ENCODE measurements around the gene SLC10A4. TPM values are rescaled to one million over a fixed set of nuclear protein-coding genes. Genes with fewer than 3 reads are reported as not detected.

SLC10A4 gene
- total and polyA plus RNA-seq, 2 of the 4 experiments (the other 2 are of a cell fraction), result not detected

GRCh38 chr4:48467442-48467841 lies 15.7 kb upstream of the SLC10A4 start:
- ATAC-seq (ENCODE audit: low read depth) (no peak), DNase-seq (no peak)
- intact Hi-C loops (cut with micrococcal nuclease) (no loop called here), in situ Hi-C loops (cut with MboI; ENCODE audit: low sequenced_read_pairs) (no loop called here), dilution Hi-C loops (cut with HindIII; ENCODE audit: low sequenced_read_pairs, unreplicated experiment) (no loop called here)
- Histone ChIP-seq H3K9me3 (ENCODE audit: control insufficient read depth, insufficient read depth, low read length) (peaks cover 2% of the 10 kb centered on the region; the same call in 1 of the 2 replicates), H3K9ac (ENCODE audit: low read depth, low read length) (no peak overlapping the region), H3K4me2 (ENCODE audit: low read depth, low read length) (no peak overlapping the region), H3K14ac (replicated peaks; ENCODE audit: low read depth, low read length) (no peak overlapping the region), H2AK5ac (ENCODE audit: low read depth, low read length) (no peak overlapping the region), H3K56ac (ENCODE audit: extremely low read depth, insufficient read depth, low read length) (no peak overlapping the region), H3K79me1 (ENCODE audit: low read depth in 1 of 2, low read length in 2 of 2) (no peaks in the 10 kb centered on the region), H3K9me1 (ENCODE audit: insufficient read depth, low read length) (no peaks in the 10 kb centered on the region), H3K18ac (ENCODE audit: low read depth, low read length) (no peak overlapping the region), H4K8ac (ENCODE audit: low read depth in 2 of 2, low read length in 2 of 2) (no peak overlapping the region), H3K36me3 (ENCODE audit: control insufficient read depth, insufficient read depth, low read length) (no peaks in the 10 kb centered on the region), H3K4ac (ENCODE audit: low read depth, low read length) (no peak overlapping the region), H2BK15ac (ENCODE audit: low read depth, low read length) (no peak overlapping the region), H3K27ac (ENCODE audit: insufficient read depth, low read length) (no peak overlapping the region), H2AFZ (replicated peaks; ENCODE audit: low read length, poor library complexity) (no peak overlapping the region), H2BK20ac (ENCODE audit: low read depth, low read length) (no peak overlapping the region), H3K4me1 (ENCODE audit: control insufficient read depth, insufficient read depth, low read length) (no peaks in the 10 kb centered on the region), H4K91ac (ENCODE audit: insufficient read depth, low read depth, low read length) (no peak overlapping the region), H2BK120ac (ENCODE audit: low read depth, low read length) (no peak overlapping the region), H3K23ac (ENCODE audit: low read depth, low read length) (no peak overlapping the region), H4K20me1 (ENCODE audit: insufficient read depth, low read length) (no peaks in the 10 kb centered on the region), H3K4me3 (ENCODE audit: insufficient read depth, low read depth, low read length) (no peak overlapping the region), H4K5ac (ENCODE audit: low read depth, low read length) (no peak overlapping the region), H3K27me3 (ENCODE audit: control insufficient read depth, insufficient read depth, low read length) (peaks cover 8% of the 10 kb centered on the region), H2BK5ac (ENCODE audit: low read depth, low read length, poor library complexity, severe bottlenecking) (no peak overlapping the region), H2AK9ac (replicated peaks; ENCODE audit: low read depth, low read length, poor library complexity) (no peak overlapping the region)
- ChIA-PET POLR2A (ENCODE audit: unreplicated experiment) (no interaction called here), CTCF (no interaction called here)
- WGBS, 2 experiments (ENCODE audit: extremely low coverage in 2 of 2, insufficient read length in 1 of 2), result no CpG with 5 or more reads among the region's 2 CpGs
- BruUV-seq (replicated peaks), result no TSS peak
- no peak for TF ChIP-seq RFX5 (IDR thresholded peaks at IDR 0.05; ENCODE audit: low read depth, low read length)
- TF ChIP-seq USF2 (IDR thresholded peaks at IDR 0.05; ENCODE audit: low read depth, low read length), result no peak
- TF ChIP-seq RCOR1 (IDR thresholded peaks at IDR 0.05; ENCODE audit: insufficient replicate concordance, low read length), result no peak
- TF ChIP-seq FOS (IDR thresholded peaks at IDR 0.05; ENCODE audit: low read depth, low read length), result no peak
- TF ChIP-seq CTCF (conservative IDR thresholded peaks at IDR 0.05; ENCODE audit: low read depth, low read length), result no peak
- no peak for TF ChIP-seq POLR2A (IDR thresholded peaks at IDR 0.05; ENCODE audit: low read depth, low read length)
- TF ChIP-seq MXI1 (IDR thresholded peaks at IDR 0.05; ENCODE audit: borderline replicate concordance, low read depth, low read length), result no peak
- no peak for TF ChIP-seq BHLHE40 (IDR thresholded peaks at IDR 0.05; ENCODE audit: low read depth, low read length)
- TF ChIP-seq MAZ (IDR thresholded peaks at IDR 0.05; ENCODE audit: borderline replicate concordance, low read depth, low read length), result no peak
- no peak for TF ChIP-seq RAD21 (IDR thresholded peaks at IDR 0.05; ENCODE audit: low read length)
- no peak for TF ChIP-seq SMC3 (IDR thresholded peaks at IDR 0.05; ENCODE audit: low read depth, low read length)
